GM18867 (cell line): ENCODE results near the gene ZNF223.
A peak's percentile ranks its signal among the peaks of the same experiment; 100 is the strongest.

Experiments used
- ATAC-seq: cut with Tn5 transposase; IDR thresholded peaks from one replicate; pipeline ENCODE4 v1.9.1; 2021; ENCODE audit warnings: mild to moderate bottlenecking, moderate library complexity; ENCODE audit not compliant: unreplicated experiment

ZNF223 gene

DNA sequence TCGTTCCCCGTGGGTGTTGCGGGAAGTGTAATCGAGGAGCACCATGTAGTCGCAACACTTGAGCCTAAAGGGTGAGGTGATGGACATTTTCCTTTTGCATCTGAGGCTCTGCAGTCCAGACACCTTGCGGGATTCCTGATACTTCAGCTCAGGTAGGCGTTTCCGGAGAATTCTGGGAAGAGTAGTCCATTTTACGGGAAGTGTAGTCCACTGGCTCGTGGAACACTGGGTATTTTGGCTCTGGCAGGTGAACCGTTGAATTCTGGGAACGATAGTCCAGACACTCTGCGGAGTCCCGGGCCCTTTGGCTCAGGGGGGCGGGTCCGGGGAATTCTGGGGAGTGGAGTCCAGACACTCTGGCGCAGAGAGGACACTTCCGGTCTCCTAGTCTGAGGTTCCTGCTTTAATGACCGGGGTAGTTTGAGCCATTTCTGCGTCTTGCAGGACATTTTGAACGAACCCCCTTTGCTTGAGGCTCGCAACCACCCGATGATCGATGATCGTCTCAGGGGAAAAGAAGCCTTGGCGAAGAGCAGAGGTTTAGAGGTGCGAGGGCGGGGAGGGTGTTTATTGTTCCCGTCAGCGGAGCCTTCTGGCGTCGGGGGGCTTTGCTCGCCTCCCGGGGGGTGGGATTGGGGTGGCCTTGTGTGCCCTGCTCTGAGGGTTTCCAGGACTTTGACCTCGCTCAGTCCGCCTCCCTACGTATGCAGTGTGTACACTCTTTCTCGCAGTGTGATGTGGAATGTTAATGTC lies at the start of gene ZNF223:
Gene ZNF223, plus strand, starts transcription at position 387 of the 753 bp plus-strand sequence. CDS start 3,141 bp downstream, outside the sequence.
- no peak for ATAC-seq

DNA sequence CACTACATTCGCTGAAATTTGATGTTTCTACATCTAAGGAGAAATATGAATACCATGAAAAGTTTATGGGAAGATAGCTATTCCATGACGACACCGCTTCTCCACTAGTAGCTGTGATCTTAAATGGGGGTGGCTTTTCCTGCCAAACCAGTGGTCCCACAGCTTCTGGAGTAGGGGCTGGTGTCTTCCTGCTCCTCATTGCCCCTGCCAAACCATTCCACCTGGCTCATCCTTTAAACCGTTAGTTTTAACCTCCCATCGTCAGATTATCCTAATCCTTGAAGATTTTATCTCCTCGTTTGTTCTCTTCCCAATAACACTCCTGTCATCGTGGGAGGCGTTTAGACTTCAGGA lies 49.6 kb upstream of the ZNF223 start:
- no peak for ATAC-seq

DNA sequence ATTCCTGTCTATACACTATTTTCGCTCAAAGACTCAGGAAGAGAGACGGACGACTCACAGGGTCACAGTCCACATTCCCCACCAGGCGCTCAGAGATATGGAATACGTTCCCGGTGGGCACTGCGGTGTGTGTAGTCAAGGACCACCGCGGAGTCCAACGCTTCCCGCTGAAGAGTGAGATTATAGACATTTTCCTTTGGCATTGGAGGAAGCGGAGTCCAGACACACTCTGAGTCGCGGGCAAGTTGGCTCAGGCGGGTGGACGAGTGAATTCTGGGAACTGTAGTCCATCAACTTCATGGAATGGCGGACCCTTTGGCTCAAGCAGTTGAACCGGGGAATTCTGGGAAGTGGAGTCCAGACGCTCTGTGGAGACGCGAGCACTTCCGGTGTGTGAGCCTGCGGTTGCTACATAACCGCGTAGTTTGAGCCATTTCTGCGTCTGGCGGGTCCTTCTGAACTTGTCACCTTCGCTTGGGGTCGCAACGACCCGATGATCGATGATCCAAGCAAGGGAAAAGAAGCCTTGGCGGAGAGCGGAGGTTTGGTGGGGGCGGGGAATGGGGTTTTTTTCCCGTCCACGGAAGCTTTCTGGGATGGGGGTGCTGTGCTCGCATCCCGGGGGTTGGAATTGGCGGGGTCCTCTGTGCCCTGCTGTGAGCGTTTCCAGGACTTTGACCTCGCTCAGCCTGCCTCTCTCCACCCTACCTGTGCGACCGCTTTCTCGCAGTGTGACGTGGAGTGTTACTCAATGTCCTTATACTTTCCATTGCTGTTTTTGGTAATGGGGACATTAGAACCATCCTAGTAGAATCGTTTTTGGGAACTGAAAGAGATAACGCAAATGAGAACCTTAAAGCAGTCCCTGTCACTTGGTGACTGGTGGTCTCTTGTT lies 49.0 kb upstream of the ZNF223 start, which contains the start of gene ZNF230:
Gene ZNF230, plus strand, starts transcription at position 392 of the 895 bp plus-strand sequence. CDS start 4,122 bp downstream, outside the sequence.
- ATAC-seq, result peak; percentile 94

DNA sequence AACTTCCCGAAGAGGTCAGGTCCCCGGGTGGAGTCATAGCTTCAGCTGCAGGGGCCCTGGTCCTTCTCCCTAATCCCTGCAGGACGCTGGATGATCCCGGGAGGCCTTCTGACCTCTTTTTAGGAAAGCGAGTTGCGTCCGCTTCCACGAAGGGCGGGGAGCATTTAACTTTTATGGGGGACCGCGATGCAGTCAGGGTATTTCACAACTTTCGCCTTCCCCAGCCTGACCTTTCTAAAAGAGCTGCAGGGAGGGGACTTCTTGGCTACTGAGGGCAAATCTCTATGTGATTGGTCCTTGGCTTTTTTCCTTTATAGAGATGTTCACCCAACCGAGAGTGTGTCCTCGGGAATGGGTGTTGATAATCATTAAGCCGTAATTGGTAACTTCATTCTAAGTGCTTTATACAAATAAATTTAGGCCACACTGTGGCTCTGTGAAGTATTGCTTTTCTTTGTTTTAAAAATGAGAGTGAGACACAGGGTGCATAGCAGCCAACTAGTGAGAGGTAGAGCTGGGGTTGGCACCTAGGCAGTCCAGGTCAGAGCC lies 48.3 kb upstream of the ZNF223 start:
- no peak for ATAC-seq

DNA sequence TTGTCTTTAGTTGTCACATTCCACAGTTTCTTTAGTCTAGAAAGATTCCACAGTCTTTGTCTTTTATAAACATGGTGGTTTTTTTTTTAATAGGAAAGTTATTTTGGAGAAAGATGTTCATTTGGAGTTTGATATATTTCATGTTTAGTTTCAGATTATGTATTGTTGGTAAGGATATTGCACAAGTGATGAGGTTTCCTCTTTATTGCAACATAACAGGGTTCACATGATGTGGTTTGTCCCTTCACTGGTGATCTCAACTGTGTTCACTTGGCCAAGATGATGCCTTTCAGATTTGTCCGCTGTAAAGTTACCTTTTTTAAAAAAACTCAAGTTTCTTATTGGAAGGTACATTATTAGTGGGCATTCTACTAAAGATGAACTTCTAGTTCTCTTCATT lies 45.9 kb upstream of the ZNF223 start:
- ATAC-seq, result no peak

DNA sequence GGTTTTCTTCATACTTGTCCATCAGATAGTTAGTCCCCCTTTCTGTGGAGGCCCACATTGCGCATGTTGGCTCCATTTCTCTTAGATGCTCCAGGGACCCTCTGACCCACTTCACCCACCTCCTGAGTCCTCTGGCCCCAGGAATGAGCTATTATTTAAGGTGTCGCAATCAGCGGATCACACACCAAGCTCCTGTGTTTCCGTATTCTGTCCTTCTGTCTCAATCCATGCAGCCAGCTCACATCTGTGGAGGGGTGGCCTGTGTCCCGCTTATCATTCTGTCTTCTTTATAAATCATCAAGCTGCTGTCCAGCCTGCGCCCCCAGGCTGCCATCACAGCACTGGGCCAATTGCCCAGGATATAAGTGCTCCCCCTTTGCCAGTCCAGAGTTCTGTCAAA lies 44.4 kb upstream of the ZNF223 start:
- no peak for ATAC-seq

DNA sequence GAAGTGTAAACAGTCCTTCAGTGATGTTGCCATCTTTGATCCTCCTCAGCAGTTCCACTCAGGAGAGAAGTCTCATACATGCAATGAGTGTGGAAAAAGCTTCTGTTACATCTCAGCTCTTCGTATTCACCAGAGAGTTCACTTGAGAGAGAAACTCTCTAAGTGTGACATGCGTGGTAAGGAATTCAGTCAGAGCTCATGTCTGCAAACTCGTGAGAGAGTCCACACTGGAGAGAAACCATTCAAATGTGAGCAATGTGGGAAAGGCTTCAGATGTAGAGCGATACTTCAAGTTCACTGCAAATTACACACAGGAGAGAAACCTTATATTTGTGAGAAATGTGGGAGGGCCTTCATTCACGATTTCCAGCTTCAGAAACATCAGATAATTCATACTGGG lies 41.4 kb upstream of the ZNF223 start:
- ATAC-seq, result no peak

DNA sequence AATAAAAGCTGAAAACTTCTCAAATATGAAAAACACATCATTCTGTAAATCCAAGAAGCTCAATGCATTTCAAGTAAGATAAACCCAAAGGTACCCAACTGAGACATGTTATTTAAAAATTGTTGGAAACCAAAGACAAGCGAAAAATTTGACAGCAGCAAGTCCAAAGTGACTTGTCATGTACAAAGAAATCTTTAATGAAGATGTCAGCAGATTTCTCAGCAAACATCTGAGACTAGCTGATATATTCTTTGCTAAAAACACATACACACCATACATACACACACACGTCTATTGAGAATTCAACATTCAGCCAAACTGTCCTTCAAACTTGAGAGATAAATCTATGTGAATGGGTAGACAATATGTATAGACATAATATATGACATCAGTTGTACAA lies 32.3 kb upstream of the ZNF223 start:
- no peak for ATAC-seq

DNA sequence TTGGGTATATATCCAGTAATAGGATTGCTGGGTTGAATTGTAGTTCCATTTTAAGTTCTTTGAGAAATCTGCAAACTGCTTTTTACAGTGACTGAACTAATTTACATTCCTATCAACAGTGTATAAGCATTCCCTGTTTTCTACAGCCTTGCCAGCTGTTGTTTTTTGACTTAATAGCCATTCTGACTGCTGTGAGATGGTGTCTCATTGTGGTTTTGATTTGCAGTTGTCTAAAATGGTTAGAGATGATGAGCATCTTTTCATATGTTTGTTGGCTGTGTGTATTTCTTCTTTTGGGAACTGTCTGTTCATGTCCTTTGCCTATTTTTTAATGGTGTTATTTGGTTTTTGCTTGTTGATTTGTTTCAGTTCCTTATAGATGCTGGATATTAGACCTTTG lies 30.6 kb upstream of the ZNF223 start:
- ATAC-seq, result no peak

DNA sequence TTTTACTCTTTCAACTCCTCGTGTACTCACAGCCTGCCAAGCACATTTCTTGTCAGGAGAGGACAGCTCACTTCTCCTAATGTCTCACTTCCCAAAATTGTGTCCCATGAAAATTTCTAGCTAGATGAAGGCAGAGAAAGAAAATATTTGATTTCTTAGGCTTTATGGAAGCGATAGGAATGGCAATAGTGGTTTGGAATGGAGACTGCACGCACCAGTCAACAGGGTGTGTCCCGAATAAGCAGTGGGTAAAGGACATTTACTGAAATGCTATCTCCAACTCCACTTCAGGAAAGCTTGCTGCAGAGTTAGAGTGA lies 27.0 kb upstream of the ZNF223 start:
- no peak for ATAC-seq

DNA sequence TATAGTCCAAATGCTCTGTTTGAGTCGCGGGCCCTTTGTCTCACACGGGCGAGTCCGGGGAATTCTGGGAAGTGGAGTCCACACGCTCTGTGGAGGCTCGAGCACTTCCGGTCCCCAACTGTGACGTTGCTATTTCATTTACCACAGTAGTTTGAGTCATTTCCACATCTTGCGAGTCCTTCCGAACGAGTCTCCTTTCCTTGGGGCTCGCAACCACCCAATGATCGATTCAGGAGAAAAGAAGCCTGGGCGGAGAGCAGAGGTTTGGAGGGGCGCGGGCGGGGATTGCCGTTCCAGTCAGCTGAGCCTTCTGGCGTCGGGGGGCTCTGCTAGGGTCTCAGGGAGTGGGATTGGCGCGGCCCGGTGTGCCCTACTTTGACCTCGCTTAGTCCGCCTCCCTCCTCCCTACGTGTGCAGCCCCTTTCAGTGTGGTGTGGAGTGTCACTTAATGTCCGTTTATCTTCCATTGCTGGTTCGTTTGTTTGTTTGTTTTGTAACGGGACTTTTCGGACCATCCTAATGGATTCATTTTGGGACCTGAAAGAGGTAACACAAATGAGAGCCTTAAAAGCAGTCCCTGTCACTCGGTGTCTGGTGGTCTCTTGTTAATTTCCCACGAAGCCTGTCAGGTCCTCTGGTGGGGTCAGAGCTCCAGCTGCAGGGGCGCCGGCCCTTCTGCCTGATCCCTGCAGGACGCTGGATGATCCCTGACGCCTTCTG lies 26.5 kb upstream of the ZNF223 start, which contains the start of gene ZNF222:
Gene ZNF222, plus strand, starts transcription at position 163 of the 720 bp plus-strand sequence. Its CDS starts 58 bp downstream, at position 221.
- ATAC-seq, result peak; percentile 85

DNA sequence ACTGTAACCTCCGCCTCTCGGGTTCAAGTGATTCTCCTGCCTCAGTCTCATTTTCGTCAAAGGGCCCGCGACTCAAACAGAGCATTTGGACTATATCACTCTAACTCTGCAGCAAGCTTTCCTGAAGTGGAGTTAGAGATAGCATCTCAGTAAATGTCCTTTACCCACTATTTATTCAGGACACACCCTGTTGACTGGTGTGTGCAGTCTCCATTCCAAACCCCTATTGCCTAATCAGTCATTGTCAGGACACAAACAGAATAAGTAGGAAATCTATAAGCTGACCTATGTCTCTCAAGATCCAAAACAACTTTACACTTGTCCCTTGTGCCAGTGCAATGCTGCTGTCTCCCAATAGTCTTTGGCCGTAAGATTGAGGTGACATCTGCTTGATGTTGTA lies 25.2 kb upstream of the ZNF223 start:
- no peak for ATAC-seq

DNA sequence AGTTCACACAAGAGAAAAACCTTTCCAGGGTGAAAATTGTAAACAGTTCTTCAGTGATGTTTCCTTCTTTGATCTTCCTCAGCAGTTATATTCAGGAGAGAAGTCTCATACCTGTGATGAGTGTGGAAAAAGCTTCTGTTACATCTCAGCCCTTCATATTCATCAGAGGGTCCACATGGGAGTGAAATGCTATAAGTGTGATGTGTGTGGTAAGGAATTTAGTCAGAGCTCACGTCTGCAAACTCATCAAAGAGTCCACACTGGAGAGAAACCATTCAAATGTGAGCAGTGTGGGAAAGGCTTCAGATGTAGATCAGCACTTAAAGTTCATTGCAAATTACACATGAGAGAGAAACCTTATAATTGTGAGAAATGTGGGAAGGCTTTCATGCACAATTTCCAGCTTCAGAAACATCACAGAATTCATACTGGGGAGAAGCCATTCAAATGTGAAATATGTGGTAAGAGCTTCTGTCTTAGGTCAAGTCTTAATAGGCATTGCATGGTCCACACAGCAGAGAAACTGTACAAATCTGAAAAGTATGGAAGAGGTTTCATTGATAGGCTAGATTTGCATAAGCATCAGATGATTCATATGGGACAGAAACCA lies 19.7 kb upstream of the ZNF223 start:
- no peak for ATAC-seq

DNA sequence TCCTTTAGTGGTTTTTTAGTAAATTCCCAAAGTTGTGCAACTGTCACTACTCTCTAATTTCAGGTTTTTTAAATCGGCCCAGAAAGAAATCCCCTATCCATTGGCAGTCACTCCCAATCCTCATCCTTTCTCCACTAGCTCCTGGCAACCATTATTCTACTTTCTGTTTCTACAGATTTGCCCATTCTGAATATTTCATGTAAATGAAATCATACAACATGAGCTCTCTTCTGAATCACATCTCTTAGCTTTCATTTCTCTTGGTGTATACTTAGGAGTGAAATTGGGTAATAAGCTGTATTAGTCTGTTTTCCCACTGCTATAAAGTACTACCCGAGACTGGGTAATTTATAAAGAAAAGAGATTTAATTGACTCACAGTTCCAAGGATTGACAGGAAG lies 9.7 kb upstream of the ZNF223 start:
- ATAC-seq, result no peak

DNA sequence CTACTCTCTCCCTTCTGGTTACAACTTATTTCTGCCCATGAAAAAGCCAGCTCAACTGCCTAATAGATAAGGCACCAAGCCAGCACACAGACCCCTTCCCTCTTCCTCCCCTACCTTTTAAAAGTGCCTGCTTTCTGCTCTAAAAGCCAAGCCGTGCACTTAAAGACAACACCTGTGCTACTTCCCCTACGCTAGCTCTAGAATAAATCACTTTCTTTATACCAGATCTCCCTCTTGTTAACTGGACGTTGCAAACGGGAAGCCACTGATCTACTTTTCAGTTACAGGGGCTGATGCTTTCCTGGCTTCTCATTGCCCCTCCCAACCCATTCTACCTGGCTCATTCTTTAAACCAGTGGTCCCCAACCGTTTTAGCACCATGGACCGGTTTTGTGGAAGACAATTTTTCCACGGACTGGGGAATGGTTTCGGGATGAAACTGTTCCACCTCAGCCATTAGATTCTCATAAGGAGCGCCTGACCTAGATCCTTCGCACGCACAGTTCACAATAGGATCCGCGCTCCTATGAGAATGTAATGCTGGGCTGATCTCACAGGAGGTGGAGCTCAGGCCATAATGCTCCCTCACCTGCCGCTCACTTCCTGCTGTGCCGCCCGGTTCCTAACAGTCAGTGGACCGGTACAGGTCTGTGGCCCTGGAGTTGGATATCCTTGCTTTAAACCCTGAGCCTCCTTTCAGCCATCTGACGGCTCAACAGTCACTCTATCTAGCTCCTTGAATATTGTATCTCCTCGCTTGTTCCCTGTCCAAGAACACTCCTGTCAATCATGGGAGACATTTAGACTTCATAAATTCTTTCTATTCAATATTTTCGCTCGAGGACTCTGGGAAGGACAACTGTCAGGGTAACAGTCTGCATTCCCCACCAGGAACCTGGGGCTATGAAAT lies 841 bp upstream of the ZNF223 start:
- ATAC-seq, result no peak

DNA sequence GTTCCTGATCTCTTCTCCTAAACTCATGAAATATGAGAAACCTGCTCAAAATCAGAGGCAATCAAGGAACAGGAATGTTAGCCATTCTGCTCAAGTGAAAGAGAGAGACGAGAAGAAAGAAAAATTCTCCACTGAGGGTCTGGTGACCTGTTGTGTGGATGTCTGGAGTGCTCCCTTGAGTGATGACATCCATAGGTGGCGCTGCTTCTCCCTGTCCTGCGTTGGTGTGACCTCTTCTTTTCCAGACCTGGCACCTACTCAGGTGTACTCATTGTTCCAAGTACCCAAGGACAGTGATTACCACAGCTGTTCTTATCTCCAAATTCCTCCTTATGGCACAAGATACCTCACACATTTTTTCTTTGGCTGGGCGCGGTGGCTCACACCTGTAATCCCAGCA lies 4.0 kb downstream of the ZNF223 start:
- ATAC-seq, result no peak

DNA sequence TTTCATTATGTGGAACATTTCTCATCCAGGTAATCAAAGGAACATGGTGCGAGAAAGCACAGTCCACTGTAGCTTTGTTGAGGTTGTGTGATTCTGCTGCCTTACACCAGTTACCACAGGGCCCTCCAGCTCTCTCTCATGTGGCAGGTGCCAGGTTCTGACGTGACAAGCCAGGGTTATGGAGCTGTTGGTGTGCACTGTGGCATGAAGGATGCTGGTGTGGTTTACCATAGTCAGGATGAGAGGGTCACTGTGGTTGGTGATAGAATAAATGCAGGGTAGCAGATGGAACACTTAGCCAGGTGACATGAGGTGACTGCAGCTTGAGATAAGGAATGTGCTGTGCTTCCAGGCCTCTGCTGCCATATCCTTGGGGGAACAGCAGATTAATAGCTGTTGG lies 7.4 kb downstream of the ZNF223 start:
- no peak for ATAC-seq

DNA sequence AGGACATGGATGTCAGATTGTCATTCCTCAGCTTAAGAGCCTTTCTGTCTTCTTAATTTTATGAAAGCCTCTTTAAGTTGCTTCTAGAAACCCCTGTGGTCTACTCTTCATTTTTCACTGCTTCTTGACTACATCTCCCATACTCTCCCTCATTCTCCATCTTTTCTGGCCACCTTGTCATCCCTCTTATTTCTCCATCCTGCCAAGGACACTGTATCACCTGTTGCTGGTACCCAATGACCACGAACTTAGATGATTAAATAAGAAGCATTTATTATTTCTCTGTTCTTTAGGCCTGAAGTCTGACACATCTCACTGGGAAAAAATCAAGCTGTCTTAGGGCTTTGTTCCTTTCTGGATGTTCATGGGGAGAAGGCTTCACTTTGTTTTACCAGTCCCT lies 9.2 kb downstream of the ZNF223 start:
- ATAC-seq, result no peak

DNA sequence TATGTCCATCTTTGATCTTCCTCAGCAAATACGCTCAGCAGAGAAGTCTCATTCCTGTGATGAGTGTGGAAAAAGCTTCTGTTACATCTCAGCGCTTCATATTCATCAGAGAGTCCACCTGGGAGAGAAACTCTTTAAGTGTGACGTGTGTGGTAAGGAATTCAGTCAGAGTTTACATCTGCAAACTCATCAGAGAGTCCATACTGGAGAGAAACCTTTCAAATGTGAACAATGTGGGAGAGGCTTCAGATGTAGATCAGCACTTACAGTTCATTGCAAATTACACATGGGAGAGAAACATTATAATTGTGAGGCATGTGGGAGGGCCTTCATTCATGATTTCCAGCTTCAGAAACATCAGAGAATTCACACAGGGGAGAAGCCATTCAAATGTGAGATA lies 14.5 kb downstream of the ZNF223 start:
- no peak for ATAC-seq

DNA sequence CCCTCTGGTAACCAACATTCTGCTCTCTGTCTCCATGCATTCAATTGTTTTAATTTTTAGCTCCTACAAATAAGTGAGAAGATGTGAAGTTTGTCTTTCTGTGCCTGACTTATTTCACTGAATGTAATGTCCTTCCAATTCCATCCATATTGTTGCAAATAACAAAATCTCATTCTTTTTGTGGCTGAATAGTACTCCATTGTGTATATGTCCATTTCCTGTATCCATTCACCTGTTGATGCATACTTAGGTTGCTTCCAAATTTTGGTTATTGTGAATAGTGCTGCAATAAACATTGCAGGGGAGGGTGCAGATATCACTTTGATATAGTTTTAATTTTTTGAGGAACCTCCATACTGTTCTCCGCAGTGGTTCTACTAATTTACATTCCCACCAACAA lies 17.6 kb downstream of the ZNF223 start:
- no peak for ATAC-seq
